Calu3 (cell line): ENCODE data around the gene ABL1. TPM values are rescaled to one million over a fixed set of nuclear protein-coding genes. Genes with fewer than 3 reads are reported as not detected.

Experiments used
- BruUV-seq: library from RNA; stranded (reverse); fragments of 400-500 nt; replicated peaks from 2 replicates; lab custom pipeline; 2021; lab: Mats Ljungman, UMichigan
- CTCF ChIA-PET: fragments of 300-600 bp; sonication (Branson Sonifier 250); formaldehyde crosslinking; loops from one replicate; lab custom pipeline; 2022; ENCODE audit warnings: antibody characterized with exemption; lab: Charles Lee
- DNase-seq: peaks from one replicate; pipeline ENCODE4 v3.0.0; 2022
- H3K27ac Mint-ChIP-seq: one replicate; pipeline ENCODE4 v1.8.0; 2022; ENCODE audit warnings: mixed read lengths; ENCODE audit not compliant: unreplicated experiment
- H3K27me3 Mint-ChIP-seq: one replicate; pipeline ENCODE4 v1.8.0; 2022; ENCODE audit warnings: mixed read lengths; ENCODE audit not compliant: unreplicated experiment
- H3K36me3 Mint-ChIP-seq: one replicate; pipeline ENCODE4 v1.8.0; 2022; ENCODE audit warnings: mild to moderate bottlenecking, moderate library complexity, mixed read lengths; ENCODE audit not compliant: insufficient read depth, unreplicated experiment
- H3K4me1 Mint-ChIP-seq: one replicate; pipeline ENCODE4 v1.8.0; 2022; ENCODE audit warnings: mild to moderate bottlenecking, low read depth, mixed read lengths; ENCODE audit not compliant: unreplicated experiment
- H3K4me3 Mint-ChIP-seq: one replicate; pipeline ENCODE4 v1.8.0; 2022; ENCODE audit warnings: mild to moderate bottlenecking, low read depth, moderate library complexity, mixed read lengths; ENCODE audit not compliant: unreplicated experiment
- H3K9me3 Mint-ChIP-seq: one replicate; pipeline ENCODE4 v1.8.0; 2022; ENCODE audit warnings: low read depth, mixed read lengths; ENCODE audit not compliant: unreplicated experiment
- intact Hi-C: fragments of 100-400 bp; cut with micrococcal nuclease; formaldehyde crosslinking; loops from one replicate; pipeline ENCODE4 v1.10.0; 2022; ENCODE audit not compliant: unreplicated experiment
- total RNA-seq: library from RNA; stranded (reverse); gene quantifications from 2 replicates; pipeline ENCODE4 v1.2.3, GENCODE V29; 2022
- TF ChIP-seq, protein P1 (sequence below): fragments of 200-600 bp; IDR thresholded peaks from one replicate; pipeline ENCODE4 v1.8.0; 2022; ENCODE audit warnings: antibody characterized with exemption; ENCODE audit not compliant: unreplicated experiment

Gene ABL1
- total RNA-seq, 1 experiment from 2014 or later = 30.0 TPM

- CTCF ChIA-PET = interaction anchor here (0.6 kb wide), 1 partner anchor 15 kb away, joined by 4 read pairs; no protein-coding TSS in a partner anchor
- intact Hi-C loops = no loop called here
- no peak for DNase-seq
Measured at GRCh38 chr9:130815242-130815808, 19.7 kb upstream of the ABL1 start.

GRCh38 chr9:130817914-130818313, 17.1 kb upstream of the ABL1 start:
- DNase-seq = no peak
- Mint-ChIP-seq H3K4me3 (no peak overlapping the region), H3K36me3 (no peaks in the 10 kb centered on the region), H3K27ac (no peak overlapping the region), H3K4me1 (no peaks in the 10 kb centered on the region), H3K27me3 (no peaks in the 10 kb centered on the region), H3K9me3 (no peaks in the 10 kb centered on the region)
- CTCF ChIA-PET = no interaction called here
- TF ChIP-seq, protein P1, sequence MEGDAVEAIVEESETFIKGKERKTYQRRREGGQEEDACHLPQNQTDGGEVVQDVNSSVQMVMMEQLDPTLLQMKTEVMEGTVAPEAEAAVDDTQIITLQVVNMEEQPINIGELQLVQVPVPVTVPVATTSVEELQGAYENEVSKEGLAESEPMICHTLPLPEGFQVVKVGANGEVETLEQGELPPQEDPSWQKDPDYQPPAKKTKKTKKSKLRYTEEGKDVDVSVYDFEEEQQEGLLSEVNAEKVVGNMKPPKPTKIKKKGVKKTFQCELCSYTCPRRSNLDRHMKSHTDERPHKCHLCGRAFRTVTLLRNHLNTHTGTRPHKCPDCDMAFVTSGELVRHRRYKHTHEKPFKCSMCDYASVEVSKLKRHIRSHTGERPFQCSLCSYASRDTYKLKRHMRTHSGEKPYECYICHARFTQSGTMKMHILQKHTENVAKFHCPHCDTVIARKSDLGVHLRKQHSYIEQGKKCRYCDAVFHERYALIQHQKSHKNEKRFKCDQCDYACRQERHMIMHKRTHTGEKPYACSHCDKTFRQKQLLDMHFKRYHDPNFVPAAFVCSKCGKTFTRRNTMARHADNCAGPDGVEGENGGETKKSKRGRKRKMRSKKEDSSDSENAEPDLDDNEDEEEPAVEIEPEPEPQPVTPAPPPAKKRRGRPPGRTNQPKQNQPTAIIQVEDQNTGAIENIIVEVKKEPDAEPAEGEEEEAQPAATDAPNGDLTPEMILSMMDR = no peak
- BruUV-seq = no TSS peak
- intact Hi-C loops = no loop called here

More at GRCh38 chr9:130815242-130815808, 19.7 kb upstream of the ABL1 start:
- no peaks in the 10 kb centered on the region for H3K4me1 Mint-ChIP-seq
- H3K4me3 Mint-ChIP-seq = no peak overlapping the region
- BruUV-seq = no TSS peak
- TF ChIP-seq, protein P1 = no peak
- no peaks in the 10 kb centered on the region for H3K36me3 Mint-ChIP-seq
- H3K9me3 Mint-ChIP-seq = peaks cover 4% of the 10 kb centered on the region
- no peak overlapping the region for H3K27ac Mint-ChIP-seq
- H3K27me3 Mint-ChIP-seq = no peaks in the 10 kb centered on the region

- TF ChIP-seq, protein P1 = no peak
- Mint-ChIP-seq H3K9me3 (no peaks in the 10 kb centered on the region), H3K27me3 (no peaks in the 10 kb centered on the region), H3K4me3 (no peak overlapping the region), H3K27ac (no peak overlapping the region), H3K36me3 (no peaks in the 10 kb centered on the region), H3K4me1 (no peaks in the 10 kb centered on the region)
- intact Hi-C loops = no loop called here
- CTCF ChIA-PET = no interaction called here
- no TSS peak for BruUV-seq
- DNase-seq = no peak
Measured at GRCh38 chr9:130820135-130820738, 14.8 kb upstream of the ABL1 start.

DNA sequence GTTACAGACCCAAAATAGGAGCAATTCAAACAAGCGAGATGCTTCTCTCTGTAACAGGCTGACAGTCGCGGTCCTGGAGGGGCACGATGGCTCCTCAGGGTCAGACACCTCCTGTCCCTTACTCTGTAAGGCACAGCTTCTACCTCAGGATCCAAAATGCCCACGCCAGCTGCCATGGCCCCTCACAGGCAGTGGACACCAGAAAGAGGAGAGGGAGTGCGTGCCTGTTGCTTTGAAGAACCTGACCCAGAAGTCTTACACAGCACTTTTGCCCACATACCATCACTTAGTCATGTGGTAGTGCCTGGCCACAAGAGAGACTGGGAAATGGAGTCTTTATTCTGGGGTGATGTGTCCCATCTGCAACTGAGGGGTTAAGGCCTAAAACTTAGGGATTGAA, 11.6 kb upstream of the ABL1 start:
- TF ChIP-seq, protein P1 = no peak
- no peaks in the 10 kb centered on the region for H3K27me3 Mint-ChIP-seq
- intact Hi-C loops = no loop called here
- H3K4me3 Mint-ChIP-seq = no peak overlapping the region
- H3K36me3 Mint-ChIP-seq = no peaks in the 10 kb centered on the region
- H3K27ac Mint-ChIP-seq = no peak overlapping the region
- H3K9me3 Mint-ChIP-seq = peaks cover under 1% of the 10 kb centered on the region
- CTCF ChIA-PET = interaction anchor here (0.6 to 0.7 kb wide), 2 partner anchors 98 to 1991 kb away, joined by 3 to 6 read pairs; no protein-coding TSS in a partner anchor
- no peak for DNase-seq
- H3K4me1 Mint-ChIP-seq = no peaks in the 10 kb centered on the region
- BruUV-seq = no TSS peak
